Neural cell (in vitro differentiated cells): ENCODE measurements around the gene WIF1.

Experiments used
- EP300 ChIP-seq: fragments of 450-650 bp; conservative IDR thresholded peaks from 2 replicates; pipeline ENCODE4 v1.6.1; 2014; ENCODE audit warnings: antibody characterized with exemption, mild to moderate bottlenecking, moderate library complexity; ENCODE audit not compliant: poor library complexity, severe bottlenecking
- EZH2 ChIP-seq: fragments of 200-600, 300-800 bp; shearing (Covaris generic), sonication (generic); IDR thresholded peaks from 2 replicates; pipeline ENCODE4 v1.6.1; 2014; ENCODE audit warnings: antibody characterized with exemption, low read length, borderline replicate concordance, mild to moderate bottlenecking; ENCODE audit not compliant: insufficient read depth, poor library complexity, severe bottlenecking
- MXI1 ChIP-seq: fragments of 450-650 bp; conservative IDR thresholded peaks from 2 replicates; pipeline ENCODE4 v1.6.1; 2014; ENCODE audit warnings: antibody characterized with exemption, mild to moderate bottlenecking; ENCODE audit not compliant: poor library complexity, severe bottlenecking
- POLR2AphosphoS5 ChIP-seq: IDR thresholded peaks from 2 replicates; pipeline ENCODE4 v1.6.1; 2012
- RAD21 ChIP-seq: fragments of 450-650 bp; conservative IDR thresholded peaks from 2 replicates; pipeline ENCODE4 v1.6.1; 2014; ENCODE audit warnings: antibody characterized with exemption, mild to moderate bottlenecking, moderate library complexity
- SMC3 ChIP-seq: fragments of 450-650 bp; conservative IDR thresholded peaks from 2 replicates; pipeline ENCODE4 v1.6.1; 2014; ENCODE audit warnings: antibody characterized with exemption, mild to moderate bottlenecking, moderate library complexity; ENCODE audit not compliant: poor library complexity
- TF ChIP-seq, protein P1 (sequence below): fragments of 450-650 bp; IDR thresholded peaks from 2 replicates; pipeline ENCODE4 v1.5.1; 2014; ENCODE audit warnings: antibody characterized with exemption, mild to moderate bottlenecking, moderate library complexity; ENCODE audit not compliant: poor library complexity, severe bottlenecking

DNA sequence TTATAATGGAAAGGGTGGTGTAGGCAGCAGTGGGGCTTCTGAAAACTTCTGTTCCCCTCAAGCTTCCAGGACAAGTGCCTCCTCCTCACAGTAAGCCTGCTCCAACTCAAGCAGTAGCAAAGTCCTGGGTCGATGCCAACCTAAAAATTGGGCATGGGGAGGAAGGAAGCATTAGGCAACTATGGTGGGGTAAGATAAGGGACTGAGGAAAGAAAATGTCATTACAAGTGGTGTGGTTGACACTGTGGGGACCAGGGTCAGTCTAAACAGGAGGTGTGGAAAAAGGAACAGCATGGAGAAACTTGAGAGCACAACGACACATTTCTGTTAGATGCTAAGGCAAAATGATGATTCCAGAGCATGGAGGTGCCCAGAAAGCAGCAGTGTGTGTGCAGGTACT lies 34.9 kb downstream of the WIF1 start:
- TF ChIP-seq, protein P1, sequence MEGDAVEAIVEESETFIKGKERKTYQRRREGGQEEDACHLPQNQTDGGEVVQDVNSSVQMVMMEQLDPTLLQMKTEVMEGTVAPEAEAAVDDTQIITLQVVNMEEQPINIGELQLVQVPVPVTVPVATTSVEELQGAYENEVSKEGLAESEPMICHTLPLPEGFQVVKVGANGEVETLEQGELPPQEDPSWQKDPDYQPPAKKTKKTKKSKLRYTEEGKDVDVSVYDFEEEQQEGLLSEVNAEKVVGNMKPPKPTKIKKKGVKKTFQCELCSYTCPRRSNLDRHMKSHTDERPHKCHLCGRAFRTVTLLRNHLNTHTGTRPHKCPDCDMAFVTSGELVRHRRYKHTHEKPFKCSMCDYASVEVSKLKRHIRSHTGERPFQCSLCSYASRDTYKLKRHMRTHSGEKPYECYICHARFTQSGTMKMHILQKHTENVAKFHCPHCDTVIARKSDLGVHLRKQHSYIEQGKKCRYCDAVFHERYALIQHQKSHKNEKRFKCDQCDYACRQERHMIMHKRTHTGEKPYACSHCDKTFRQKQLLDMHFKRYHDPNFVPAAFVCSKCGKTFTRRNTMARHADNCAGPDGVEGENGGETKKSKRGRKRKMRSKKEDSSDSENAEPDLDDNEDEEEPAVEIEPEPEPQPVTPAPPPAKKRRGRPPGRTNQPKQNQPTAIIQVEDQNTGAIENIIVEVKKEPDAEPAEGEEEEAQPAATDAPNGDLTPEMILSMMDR: no peak
- TF ChIP-seq MXI1 (no peak), POLR2AphosphoS5 (no peak), RAD21 (no peak), EP300 (no peak), EZH2 (no peak), SMC3 (no peak)
